ENCODE results near the gene GLYR1. TPM values are rescaled to one million over a fixed set of nuclear protein-coding genes. Genes with fewer than 3 reads are reported as not detected.
A peak's percentile ranks its signal among the peaks of the same experiment; 100 is the strongest.

The GLYR1 gene
- total RNA-seq, 1 donor from 2014 or later, result 53.0 TPM

GRCh38 chr16:4783951-4784336 is 63.1 kb downstream of the GLYR1 start:
- Histone ChIP-seq H3K4me3 (no peak overlapping the region), H3K36me3 (no peaks in the 10 kb centered on the region), H3K4me2 (no peak overlapping the region), H3K9me3 (ENCODE audit: low read depth) (no peaks in the 10 kb centered on the region), H2AFZ (replicated peaks) (no peak overlapping the region), H3K27ac (no peak overlapping the region), H3K27me3 (no peaks in the 10 kb centered on the region), H3K9ac (no peak overlapping the region), H4K20me1 (ENCODE audit: low read depth) (no peaks in the 10 kb centered on the region), H3K79me2 (ENCODE audit: low read depth) (no peaks in the 10 kb centered on the region), H3K4me1 (peaks cover 11% of the 10 kb centered on the region), H3F3A (ENCODE audit: low read depth) (peaks cover 5% of the 10 kb centered on the region)
- Mint-ChIP-seq H3K36me3 (no peaks in the 10 kb centered on the region), H3K27ac (peak overlapping the region; percentile 37), H3K4me3 (no peak overlapping the region), H3K4me1 (peaks cover 17% of the 10 kb centered on the region), H3K9me3 (no peaks in the 10 kb centered on the region), H3K27me3 (ENCODE audit: insufficient read depth, low read depth) (peaks cover 2% of the 10 kb centered on the region)
- DNase-seq (ENCODE audit: low spot score), result no peak
- TF ChIP-seq EZH2 (IDR thresholded peaks at IDR 0.05) (no peak), EZH2phosphoT487 (IDR thresholded peaks at IDR 0.05) (no peak)
- TF ChIP-seq, protein P1, sequence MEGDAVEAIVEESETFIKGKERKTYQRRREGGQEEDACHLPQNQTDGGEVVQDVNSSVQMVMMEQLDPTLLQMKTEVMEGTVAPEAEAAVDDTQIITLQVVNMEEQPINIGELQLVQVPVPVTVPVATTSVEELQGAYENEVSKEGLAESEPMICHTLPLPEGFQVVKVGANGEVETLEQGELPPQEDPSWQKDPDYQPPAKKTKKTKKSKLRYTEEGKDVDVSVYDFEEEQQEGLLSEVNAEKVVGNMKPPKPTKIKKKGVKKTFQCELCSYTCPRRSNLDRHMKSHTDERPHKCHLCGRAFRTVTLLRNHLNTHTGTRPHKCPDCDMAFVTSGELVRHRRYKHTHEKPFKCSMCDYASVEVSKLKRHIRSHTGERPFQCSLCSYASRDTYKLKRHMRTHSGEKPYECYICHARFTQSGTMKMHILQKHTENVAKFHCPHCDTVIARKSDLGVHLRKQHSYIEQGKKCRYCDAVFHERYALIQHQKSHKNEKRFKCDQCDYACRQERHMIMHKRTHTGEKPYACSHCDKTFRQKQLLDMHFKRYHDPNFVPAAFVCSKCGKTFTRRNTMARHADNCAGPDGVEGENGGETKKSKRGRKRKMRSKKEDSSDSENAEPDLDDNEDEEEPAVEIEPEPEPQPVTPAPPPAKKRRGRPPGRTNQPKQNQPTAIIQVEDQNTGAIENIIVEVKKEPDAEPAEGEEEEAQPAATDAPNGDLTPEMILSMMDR (IDR thresholded peaks at IDR 0.05), result no peak

GRCh38 chr16:4783251-4783950 is 63.7 kb downstream of the GLYR1 start:
- Mint-ChIP-seq H3K4me3 (no peak overlapping the region), H3K27ac (no peak overlapping the region), H3K27me3 (ENCODE audit: insufficient read depth, low read depth) (peaks cover 2% of the 10 kb centered on the region), H3K4me1 (peaks cover 11% of the 10 kb centered on the region), H3K36me3 (no peaks in the 10 kb centered on the region), H3K9me3 (no peaks in the 10 kb centered on the region)
- no peak for DNase-seq (ENCODE audit: low spot score)
- H3K27me3 ChIP-seq, result no peaks in the 10 kb centered on the region
- H3F3A ChIP-seq (ENCODE audit: low read depth), result no peaks in the 10 kb centered on the region
- H3K4me3 ChIP-seq, result no peak overlapping the region
- TF ChIP-seq EZH2phosphoT487 (IDR thresholded peaks at IDR 0.05), result no peak
- TF ChIP-seq EZH2 (IDR thresholded peaks at IDR 0.05), result no peak
- TF ChIP-seq, protein P1 (IDR thresholded peaks at IDR 0.05), result no peak
- H4K20me1 ChIP-seq (ENCODE audit: low read depth), result no peaks in the 10 kb centered on the region
- H3K27ac ChIP-seq, result no peak overlapping the region
- H3K4me2 ChIP-seq, result no peak overlapping the region
- H3K36me3 ChIP-seq, result no peaks in the 10 kb centered on the region
- no peak overlapping the region for H3K9ac ChIP-seq
- no peak overlapping the region for H2AFZ ChIP-seq (replicated peaks)
- H3K79me2 ChIP-seq (ENCODE audit: low read depth), result no peaks in the 10 kb centered on the region
- H3K9me3 ChIP-seq (ENCODE audit: low read depth), result no peaks in the 10 kb centered on the region
- H3K4me1 ChIP-seq, result peaks cover 8% of the 10 kb centered on the region

DNA sequence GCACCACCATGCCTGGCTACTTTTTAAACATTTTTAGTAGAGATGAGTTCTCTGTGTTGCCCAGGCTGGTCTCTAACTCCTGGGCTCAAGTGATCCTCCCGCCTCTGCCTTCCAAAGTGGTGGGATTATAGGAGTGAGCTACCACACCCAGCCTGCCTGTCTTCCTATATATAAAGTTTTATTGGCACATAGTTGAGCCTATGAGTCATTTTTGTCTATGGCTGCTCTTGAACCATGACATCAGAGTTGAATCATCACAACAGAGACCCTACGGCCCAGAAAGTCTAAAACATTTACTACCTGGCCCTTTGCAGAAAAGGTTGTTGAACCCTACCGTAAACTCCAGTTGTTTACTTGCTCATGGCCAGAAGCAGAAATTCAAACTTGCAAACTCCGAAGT is 66.9 kb downstream of the GLYR1 start:
- H3K9me3 ChIP-seq (ENCODE audit: low read depth), result no peaks in the 10 kb centered on the region
- no peak overlapping the region for H3K4me3 ChIP-seq
- no peak overlapping the region for H3K27ac Mint-ChIP-seq
- no peaks in the 10 kb centered on the region for H3K79me2 ChIP-seq (ENCODE audit: low read depth)
- H3K36me3 ChIP-seq, result no peaks in the 10 kb centered on the region
- no peak overlapping the region for H2AFZ ChIP-seq (replicated peaks)
- DNase-seq (ENCODE audit: low spot score), result no peak
- H3F3A ChIP-seq (ENCODE audit: low read depth), result no peaks in the 10 kb centered on the region
- H3K36me3 Mint-ChIP-seq, result no peaks in the 10 kb centered on the region
- peaks cover 3% of the 10 kb centered on the region for H3K27me3 Mint-ChIP-seq (ENCODE audit: insufficient read depth, low read depth)
- H3K9me3 Mint-ChIP-seq, result no peaks in the 10 kb centered on the region
- no peak overlapping the region for H3K4me2 ChIP-seq
- H4K20me1 ChIP-seq (ENCODE audit: low read depth), result no peaks in the 10 kb centered on the region
- no peak overlapping the region for H3K4me3 Mint-ChIP-seq
- H3K4me1 Mint-ChIP-seq, result peaks cover 6% of the 10 kb centered on the region
- no peaks in the 10 kb centered on the region for H3K27me3 ChIP-seq
- no peaks in the 10 kb centered on the region for H3K4me1 ChIP-seq
- no peak overlapping the region for H3K9ac ChIP-seq
- H3K27ac ChIP-seq, result no peak overlapping the region
- no peak for TF ChIP-seq EZH2 (IDR thresholded peaks at IDR 0.05)
- TF ChIP-seq, protein P1 (IDR thresholded peaks at IDR 0.05), result no peak
- no peak for TF ChIP-seq EZH2phosphoT487 (IDR thresholded peaks at IDR 0.05)
